GM12878 (cell line): Measurements from ENCODE around the gene WDR45B. TPM values are rescaled to one million over a fixed set of nuclear protein-coding genes. Genes with fewer than 3 reads are reported as not detected.

Source experiments
- ATAC-seq: fragments of 200-7000 bp; cut with Tn5 transposase; 3 replicates; pipeline ENCODE4 v1.9.1; 2020; ENCODE audit warnings: mild to moderate bottlenecking, moderate library complexity
- BruUV-seq: library from RNA; stranded (reverse); fragments of 400-500 nt; replicated peaks from 2 replicates; lab custom pipeline; 2021; lab: Mats Ljungman, UMichigan
- CTCF ChIA-PET: fragments of 300-600 bp; sonication (Branson Sonifier 250); formaldehyde crosslinking; extraction: SDS; loops from one replicate; lab custom pipeline; 2021; ENCODE audit warnings: inconsistent platforms; lab: Yijun Ruan, JAX
- POLR2A ChIA-PET: fragments of 350-600 bp; formaldehyde crosslinking; extraction: SDS; loops from one replicate; lab custom pipeline; 2021; ENCODE audit warnings: inconsistent platforms; lab: Charles Lee
- RAD21 ChIA-PET: fragments of 300-600 bp; sonication (Branson Sonifier 250); formaldehyde crosslinking; loops from one replicate; lab custom pipeline; 2023; ENCODE audit warnings: antibody characterized with exemption; ENCODE audit not compliant: unreplicated experiment; lab: Charles Lee
- SMC1A ChIA-PET: fragments of 300-600 bp; sonication (Branson Sonifier 250); formaldehyde crosslinking; loops from one replicate; lab custom pipeline; 2023; ENCODE audit not compliant: unreplicated experiment, uncharacterized antibody; lab: Charles Lee
- DNase-seq: peaks from one replicate; pipeline ENCODE4 v3.0.0-alpha.2; 2011; ENCODE audit warnings: low read depth, low spot score
- FAIRE-seq: peaks from 3 replicates; lab custom pipeline; 2011; peaks lifted over from hg19 to GRCh38; lab: Jason Lieb, UNC
- H2AFZ ChIP-seq: 2 replicates; pipeline ENCODE4 v1.6.0; 2011; ENCODE audit warnings: low read depth, low read length, control low read depth; ENCODE audit not compliant: control insufficient read depth
- H3K27ac ChIP-seq: 2 replicates; pipeline ENCODE4 v1.5.1; 2011; ENCODE audit warnings: control low read depth; ENCODE audit not compliant: control insufficient read depth, insufficient read depth
- H3K27me3 ChIP-seq, 2 experiments: replicated peaks in 1 of 2; 2 replicates each; pipeline versions ENCODE4 v1.6.0 to v1.6.1; 2011; ENCODE audit warnings: low read length in 1 of 2; ENCODE audit not compliant: control insufficient read depth in 2 of 2, insufficient read depth in 2 of 2
- H3K36me3 ChIP-seq, 2 experiments: 2 replicates each; pipeline ENCODE4 v1.5.1; 2011; ENCODE audit warnings: low read length in 1 of 2; ENCODE audit not compliant: control insufficient read depth in 2 of 2, insufficient read depth in 2 of 2
- H3K4me1 ChIP-seq: 2 replicates; pipeline ENCODE4 v1.6.1; 2011; ENCODE audit warnings: mild to moderate bottlenecking, low read length, moderate library complexity, mixed read lengths; ENCODE audit not compliant: control insufficient read depth, insufficient read depth
- H3K4me2 ChIP-seq: 2 replicates; pipeline ENCODE4 v1.6.0; 2011; ENCODE audit warnings: control low read depth; ENCODE audit not compliant: control insufficient read depth, insufficient read depth
- H3K4me3 ChIP-seq: fragments of 200-600 bp; sonication (generic); 2 replicates; pipeline ENCODE4 v1.5.1; 2016
- H3K79me2 ChIP-seq: 2 replicates; pipeline ENCODE4 v1.6.0; 2011; ENCODE audit warnings: low read length; ENCODE audit not compliant: control insufficient read depth, insufficient read depth
- H3K9ac ChIP-seq: 2 replicates; pipeline ENCODE4 v1.8.0; 2011; ENCODE audit warnings: low read length, control low read depth, mixed read lengths; ENCODE audit not compliant: control insufficient read depth, insufficient read depth
- H3K9me3 ChIP-seq: replicated peaks from 3 replicates; pipeline ENCODE4 v1.5.1; 2011; ENCODE audit warnings: mild to moderate bottlenecking, low read length; ENCODE audit not compliant: control insufficient read depth, insufficient read depth
- H4K20me1 ChIP-seq: 2 replicates; pipeline ENCODE4 v1.6.0; 2011; ENCODE audit not compliant: control insufficient read depth, insufficient read depth
- BACH1 ChIP-seq: fragments of 450-650 bp; IDR thresholded peaks from 2 replicates; pipeline ENCODE4 v1.6.1; 2017; ENCODE audit warnings: mild to moderate bottlenecking, borderline replicate concordance
- CHD4 ChIP-seq: fragments of 200-600 bp; sonication (generic); IDR thresholded peaks from 2 replicates; pipeline ENCODE4 v1.6.1; 2016; ENCODE audit warnings: mild to moderate bottlenecking
- E2F4 ChIP-seq: IDR thresholded peaks from 2 replicates; pipeline ENCODE4 v1.6.1; 2012; ENCODE audit warnings: low read depth, low read length, improper control_type of control experiment
- E2F8 ChIP-seq: fragments of 450-650 bp; IDR thresholded peaks from 2 replicates; pipeline ENCODE4 v1.6.1; 2018; ENCODE audit warnings: mild to moderate bottlenecking, low read depth, moderate library complexity; ENCODE audit not compliant: partially characterized antibody
- GATAD2B ChIP-seq: fragments of 450-650 bp; conservative IDR thresholded peaks from 2 replicates; pipeline ENCODE4 v1.6.1; 2017; ENCODE audit warnings: low read depth, mild to moderate bottlenecking, moderate library complexity
- JUND ChIP-seq: IDR thresholded peaks from 2 replicates; pipeline ENCODE4 v1.6.1; 2012; ENCODE audit warnings: low read depth, mild to moderate bottlenecking, low read length, improper control_type of control experiment, moderate library complexity
- NFIC ChIP-seq: IDR thresholded peaks from 2 replicates; pipeline ENCODE4 v1.6.1; 2012; ENCODE audit warnings: low read depth, mild to moderate bottlenecking, inconsistent platforms, low read length, moderate library complexity
- NFYA ChIP-seq: IDR thresholded peaks from 2 replicates; pipeline ENCODE4 v1.6.1; 2011; ENCODE audit warnings: low read depth, mild to moderate bottlenecking, low read length, improper control_type of control experiment, borderline replicate concordance
- NKRF ChIP-seq: fragments of 450-650 bp; conservative IDR thresholded peaks from 2 replicates; pipeline ENCODE4 v1.6.1; 2017; ENCODE audit warnings: mild to moderate bottlenecking, moderate library complexity
- NR2C2 ChIP-seq: IDR thresholded peaks from 2 replicates; pipeline ENCODE4 v1.6.1; 2011; ENCODE audit warnings: borderline replicate concordance, low read depth; ENCODE audit not compliant: control insufficient read depth, insufficient read length
- PAX8 ChIP-seq: fragments of 450-650 bp; IDR thresholded peaks from 2 replicates; pipeline ENCODE4 v1.6.1; 2017; ENCODE audit warnings: mild to moderate bottlenecking, moderate library complexity
- POLR2A ChIP-seq: IDR thresholded peaks from 2 replicates; pipeline ENCODE4 v1.6.1; 2011; ENCODE audit warnings: low read depth, mild to moderate bottlenecking, low read length
- RBBP5 ChIP-seq: fragments of 200-600 bp; sonication (generic); conservative IDR thresholded peaks from 2 replicates; pipeline ENCODE4 v1.6.1; 2016
- SMAD5 ChIP-seq: IDR thresholded peaks from 2 replicates; pipeline ENCODE4 v1.6.1; 2016; ENCODE audit warnings: antibody characterized with exemption, low read depth
- TAF1 ChIP-seq: IDR thresholded peaks from 2 replicates; pipeline ENCODE4 v1.6.1; 2011; ENCODE audit warnings: mild to moderate bottlenecking, low read depth, low read length, borderline replicate concordance
- WGBS: methylation state at CpG from one replicate; pipeline ENCODE4 v1.1.6; 2016; ENCODE audit warnings: low lambda C conversion rate; ENCODE audit not compliant: insufficient replicate concordance, insufficient coverage; ENCODE audit errors: missing lambda C conversion rate; 5-methylcytosine and 5-hydroxymethylcytosine counted together
- in situ Hi-C: fragments of 300-500 bp; cut with MboI; formaldehyde crosslinking; loops from 9 replicates; pipeline ENCODE4 v1.14.3; 2018; ENCODE audit warnings: mixed read lengths
- intact Hi-C: fragments of 100-400 bp; cut with micrococcal nuclease; formaldehyde crosslinking; loops from one replicate; pipeline ENCODE4 v1.14.2; 2022; ENCODE audit not compliant: unreplicated experiment
- polyA plus RNA-seq, 11 experiments: library from polyadenylated mRNA; depleted of rRNA in 4 of 11; unstranded in 6 of 11; stranded (reverse) in 5 of 11; fragments of >200 nt; fragmentation: Nextera tagmentation in 4 of 11; fragmentation: Illumina TruSeq in 1 of 11; extraction: Ambion mirVana in 4 of 11; extraction: Trizol in 1 of 11; gene quantifications; 1 replicate in 1 of 11; 2 replicates in 10 of 11; pipeline versions ENCODE4 v1.2.1 to v1.2.3, GENCODE V29; 2011 to 2016; ENCODE audit warnings: inconsistent platforms in 2 of 11, missing spikeins in 2 of 11, low read depth in 1 of 11
- total RNA-seq, 4 experiments: library from RNA; depleted of rRNA in 3 of 4; stranded (reverse); fragments of >200 nt in 3 of 4; fragmentation: Illumina TruSeq in 1 of 4; extraction: Trizol in 1 of 4; gene quantifications; 2 replicates each; pipeline versions ENCODE4 v1.2.1 to v1.2.3, GENCODE V29; 2013 to 2021

The WDR45B gene
- total and polyA plus RNA-seq, 10 of the 15 experiments (the other 5 are each of a cell fraction or from before 2014, with no cell fraction given) = 1.0 to 73.7 (median 26.6) TPM

DNA sequence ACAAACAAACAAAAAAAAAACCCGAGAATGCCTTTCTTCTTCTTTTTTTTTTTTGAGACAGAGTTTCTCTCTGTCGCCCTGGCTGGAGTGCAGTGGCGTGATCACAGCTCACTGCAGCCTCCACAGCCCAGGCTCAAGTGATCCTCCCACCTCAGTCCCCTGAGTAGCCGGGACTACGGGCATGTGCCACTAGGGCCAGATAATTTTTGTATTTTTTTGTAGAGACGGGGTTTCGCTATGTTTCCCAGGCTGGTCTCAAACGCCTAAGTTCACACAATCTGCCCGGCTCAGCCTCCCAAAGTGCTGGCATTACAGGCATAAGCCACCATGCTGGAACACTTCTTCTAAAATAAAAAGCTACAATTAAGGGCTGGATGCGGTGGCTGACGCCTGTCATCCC, 17.0 kb upstream of the WDR45B start (continued):
- no peak for TF ChIP-seq E2F4
- no peak for TF ChIP-seq TAF1
- TF ChIP-seq NFYA = no peak
- no peak for TF ChIP-seq NFIC
- no peak for TF ChIP-seq E2F8
- no peak for TF ChIP-seq SMAD5
- TF ChIP-seq NR2C2 = no peak
- no peak for TF ChIP-seq GATAD2B

DNA sequence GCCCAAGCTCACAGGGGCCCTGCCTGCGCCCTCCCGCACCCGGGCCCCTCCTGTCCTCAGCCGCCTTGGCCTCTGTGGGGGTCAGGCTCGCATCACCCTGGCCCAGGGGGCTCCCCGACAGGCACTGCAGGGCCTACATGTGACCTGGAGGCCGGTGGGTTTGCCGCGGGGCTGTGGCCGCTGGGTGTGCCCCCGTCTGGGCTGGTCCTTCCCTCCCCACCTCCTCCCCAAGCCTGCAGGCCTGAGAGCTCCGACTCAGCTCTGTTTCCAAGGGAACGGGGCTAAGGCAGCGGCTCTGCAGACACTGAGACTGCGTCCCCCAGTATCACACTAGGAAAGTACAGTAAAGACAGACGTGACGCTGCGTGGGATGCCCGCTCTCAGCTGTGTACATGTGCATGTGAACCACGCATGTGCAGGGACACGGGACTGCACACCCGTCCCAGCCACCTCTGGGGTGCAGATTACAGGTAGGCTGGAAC, 16.5 kb upstream of the WDR45B start:
- Histone ChIP-seq H3K79me2 (no peaks in the 10 kb centered on the region), H3K4me3 (no peak overlapping the region), H3K9me3 (no peaks in the 10 kb centered on the region), H3K27me3 (no peaks in the 10 kb centered on the region), H3K4me1 (no peaks in the 10 kb centered on the region), H4K20me1 (no peaks in the 10 kb centered on the region), H3K4me2 (no peak overlapping the region), H2AFZ (no peak overlapping the region), H3K36me3 (no peaks in the 10 kb centered on the region), H3K9ac (no peak overlapping the region), H3K27ac (no peak overlapping the region)
- POLR2A ChIA-PET = no interaction called here
- in situ Hi-C loops (no loop called here), intact Hi-C loops (no loop called here)
- DNase-seq (no peak), ATAC-seq (no peak), FAIRE-seq (no peak)
- BruUV-seq = no TSS peak
- WGBS = 75% methylated on average over 18 of the region's 22 CpGs
- RAD21 ChIA-PET = no interaction called here
- CTCF ChIA-PET = interaction anchor here (1.4 kb wide), 1 partner anchor 102 kb away, joined by 3 read pairs; no protein-coding TSS in a partner anchor
- SMC1A ChIA-PET = no interaction called here
- no peak for TF ChIP-seq NKRF
- TF ChIP-seq BACH1 = no peak
- no peak for TF ChIP-seq PAX8
- no peak for TF ChIP-seq JUND
- no peak for TF ChIP-seq POLR2A
- no peak for TF ChIP-seq RBBP5
- TF ChIP-seq E2F8 = no peak
- no peak for TF ChIP-seq CHD4
